ENCODE measurements around the gene SUPT3H.
"Not testable (repeated sequence)": the region's sequence is repeated elsewhere in the genome, so short reads cannot be mapped to it uniquely, and the experiment has no call there.

The SUPT3H gene

DNA sequence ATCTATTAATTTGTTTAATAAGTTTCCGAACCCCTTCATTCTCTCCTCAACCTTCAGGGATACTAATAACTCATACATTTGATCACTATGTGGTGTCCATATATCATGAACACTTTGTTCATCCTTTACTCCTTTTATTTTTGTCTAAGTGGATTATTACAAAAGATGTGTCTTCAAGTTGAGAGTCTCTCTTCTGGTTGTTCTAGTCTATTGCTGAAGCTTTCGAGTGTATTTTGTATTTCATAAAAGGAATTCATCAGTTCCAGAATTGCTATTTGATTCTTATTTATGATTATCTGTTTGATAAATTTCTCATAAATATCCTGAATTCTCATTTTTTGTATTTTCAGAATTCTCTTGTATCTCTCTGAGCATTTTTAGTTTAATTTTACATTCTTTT, 146.1 kb downstream of the SUPT3H start:
- no peak for DNase-seq

GRCh38 chr6:45229416-45229815, 148.3 kb downstream of the SUPT3H start:
- DNase-seq: no peak

DNA sequence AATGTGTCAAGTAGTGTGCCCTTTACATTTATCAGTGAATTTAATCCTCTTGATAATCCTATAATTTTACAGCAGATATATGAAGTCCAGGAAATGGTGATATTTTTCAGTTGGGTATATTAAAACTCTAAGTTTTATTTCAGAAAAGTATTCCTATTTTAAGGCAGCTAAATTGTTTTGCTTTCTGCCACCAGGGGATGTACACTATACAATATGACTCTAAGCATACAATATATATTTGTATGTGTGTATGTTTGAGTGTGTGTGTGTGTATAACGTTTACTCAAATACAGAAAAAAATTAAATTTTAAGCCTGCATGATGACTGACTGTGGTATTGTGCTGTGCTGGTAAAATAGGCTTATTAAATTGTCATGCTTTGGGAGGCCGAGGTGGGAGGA, 151.7 kb downstream of the SUPT3H start:
- DNase-seq: no peak

- DNase-seq: no peak
Measured at GRCh38 chr6:45222380-45222779, 155.4 kb downstream of the SUPT3H start.

- DNase-seq: no peak
Measured at GRCh38 chr6:45215759-45216158, 162.0 kb downstream of the SUPT3H start.

DNA sequence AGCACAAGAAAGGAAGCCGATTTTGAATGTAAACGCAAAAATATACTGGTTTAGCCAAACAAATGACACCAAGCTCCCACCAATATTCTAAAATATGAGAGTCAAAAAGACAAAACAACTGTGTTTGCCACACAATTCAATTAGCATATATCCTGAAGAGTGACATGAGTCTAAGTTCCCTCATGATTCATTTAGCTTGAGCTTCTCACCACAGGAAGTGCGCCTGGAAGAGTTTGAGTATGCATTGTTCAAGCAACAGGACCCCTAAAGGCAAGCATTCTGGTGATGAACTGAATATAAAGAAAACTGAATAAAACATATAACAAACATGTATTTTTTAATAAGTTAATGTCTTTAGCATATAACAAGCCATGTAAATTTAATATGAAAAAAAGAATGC, 164.8 kb downstream of the SUPT3H start:
- no peak for DNase-seq

GRCh38 chr6:45209762-45210161, 168.0 kb downstream of the SUPT3H start:
- DNase-seq: no peak

DNA sequence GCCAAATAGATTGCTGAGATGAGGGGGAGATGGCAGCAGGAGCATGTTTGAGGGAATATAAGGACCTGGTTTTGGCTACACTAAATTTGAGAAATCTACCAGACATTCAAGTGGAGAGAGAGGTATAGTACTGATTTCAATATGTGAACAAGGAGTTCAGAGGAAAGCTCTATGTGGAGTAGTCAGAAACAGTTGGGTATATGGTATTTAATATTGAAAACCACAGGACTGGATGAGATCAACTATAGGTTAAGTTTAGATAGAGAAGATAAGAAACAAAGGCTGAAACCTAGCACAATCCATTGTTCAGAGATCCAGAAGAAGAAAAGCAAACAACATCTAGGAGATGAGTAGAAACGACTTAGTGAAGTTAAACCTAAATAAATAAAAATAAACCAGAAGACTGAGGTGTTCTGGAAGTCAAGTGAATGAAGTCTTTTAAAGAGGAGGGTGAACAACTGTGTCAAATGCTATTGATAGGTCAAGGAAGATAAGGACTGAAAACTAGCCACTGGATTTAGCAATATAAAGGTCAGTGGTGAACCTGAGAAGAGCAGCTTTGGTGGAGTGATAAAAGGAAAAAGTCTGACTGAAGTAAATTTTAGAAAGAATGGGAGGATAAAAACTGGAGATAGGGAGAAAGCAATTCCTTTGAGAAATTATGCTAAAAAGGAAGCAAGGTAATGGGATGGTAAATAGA, 170.8 kb downstream of the SUPT3H start:
- no peak for DNase-seq

DNA sequence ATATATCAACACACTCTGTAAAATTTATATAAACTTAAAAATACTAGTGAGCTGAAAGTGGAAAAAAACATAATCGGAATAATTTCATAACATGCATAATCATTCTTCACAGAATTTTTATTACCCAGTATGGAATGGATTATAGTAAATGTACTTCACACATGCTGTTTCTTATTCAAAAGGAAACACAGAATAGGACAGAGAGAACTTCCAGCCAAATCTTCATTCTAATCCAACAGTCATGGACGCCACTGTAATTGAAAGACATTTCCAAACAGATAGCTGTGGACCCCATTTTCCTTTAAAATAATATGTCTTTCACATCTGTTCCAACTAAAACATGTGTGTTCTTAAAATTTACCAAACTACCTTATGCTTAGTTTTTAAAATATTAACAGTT, 176.2 kb downstream of the SUPT3H start:
- DNase-seq: no peak

- DNase-seq: no peak
Measured at GRCh38 chr6:45200510-45200909, 177.2 kb downstream of the SUPT3H start.

DNA sequence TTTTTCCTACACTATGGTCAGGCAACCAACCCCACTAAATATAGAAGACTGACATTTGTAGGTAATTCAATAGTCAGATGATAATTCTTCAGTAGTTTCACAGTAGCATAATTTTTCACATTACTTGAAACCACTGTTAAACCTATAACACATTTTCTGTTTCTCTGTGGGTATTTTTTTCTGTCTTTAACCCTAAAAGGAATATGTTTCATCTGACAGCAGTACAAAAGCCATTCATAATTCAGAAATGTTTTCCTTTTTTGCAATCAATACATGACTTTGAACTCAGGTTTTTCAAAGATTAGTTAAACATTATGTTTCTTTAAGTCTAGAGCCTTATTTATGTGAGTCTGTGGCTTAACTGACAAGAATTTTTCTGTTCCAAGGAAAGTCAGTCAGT, 178.2 kb downstream of the SUPT3H start:
- DNase-seq: no peak

DNA sequence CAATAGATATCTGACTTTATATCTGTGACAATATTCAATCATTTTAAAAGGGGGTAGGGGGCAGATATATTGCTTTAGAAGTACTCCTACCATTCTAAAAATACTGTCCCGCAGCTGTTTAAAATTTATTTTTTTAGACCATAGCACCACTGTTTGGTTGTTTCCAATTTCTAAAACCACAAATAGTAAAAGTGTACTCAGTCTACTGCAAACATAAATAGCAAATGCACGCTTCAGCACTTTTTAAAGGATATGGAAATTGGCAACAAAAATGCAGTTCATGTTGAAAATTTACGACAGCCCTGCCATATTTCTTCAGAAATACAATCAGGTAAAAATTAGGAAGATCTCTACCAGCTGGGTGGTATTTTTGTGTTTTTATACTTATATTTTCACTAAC, 181.6 kb downstream of the SUPT3H start:
- no peak for DNase-seq

DNA sequence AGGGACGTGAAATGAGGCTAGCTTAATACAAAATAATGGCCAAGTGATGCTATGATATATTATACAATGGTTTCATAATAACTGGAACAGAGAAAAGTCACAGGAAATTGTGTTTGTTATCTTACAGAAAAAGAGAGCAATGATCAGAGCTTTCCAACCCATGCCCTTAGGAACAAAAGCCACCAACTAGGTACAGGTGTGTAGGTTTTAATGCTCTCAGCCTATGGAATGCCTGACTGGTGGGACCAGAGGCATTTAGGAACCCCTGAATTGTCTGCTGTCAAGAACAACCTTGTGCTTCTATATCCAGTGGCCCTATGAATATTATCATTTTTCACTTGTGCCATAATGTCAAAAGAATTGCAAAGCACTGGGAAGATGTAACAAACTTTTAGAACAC, 182.6 kb downstream of the SUPT3H start:
- no peak for DNase-seq

DNA sequence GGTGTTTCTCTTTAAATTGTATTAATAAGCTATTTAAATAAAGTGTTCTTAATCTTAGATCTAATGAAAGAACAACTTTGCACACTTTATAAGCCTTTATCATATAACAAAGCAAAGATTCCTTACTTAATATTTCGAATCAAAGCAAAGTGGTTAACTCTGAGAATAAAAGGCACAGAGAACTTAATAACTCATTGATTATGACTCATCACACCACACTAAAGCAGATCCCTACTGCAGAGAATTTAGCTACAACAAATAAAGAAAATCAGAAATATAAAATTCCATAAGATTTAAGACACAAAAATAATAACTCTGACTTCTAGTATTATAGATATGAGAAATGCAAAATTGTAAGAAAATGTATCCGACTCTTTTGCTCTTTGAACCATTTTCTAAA, 185.2 kb downstream of the SUPT3H start:
- DNase-seq: no peak

DNA sequence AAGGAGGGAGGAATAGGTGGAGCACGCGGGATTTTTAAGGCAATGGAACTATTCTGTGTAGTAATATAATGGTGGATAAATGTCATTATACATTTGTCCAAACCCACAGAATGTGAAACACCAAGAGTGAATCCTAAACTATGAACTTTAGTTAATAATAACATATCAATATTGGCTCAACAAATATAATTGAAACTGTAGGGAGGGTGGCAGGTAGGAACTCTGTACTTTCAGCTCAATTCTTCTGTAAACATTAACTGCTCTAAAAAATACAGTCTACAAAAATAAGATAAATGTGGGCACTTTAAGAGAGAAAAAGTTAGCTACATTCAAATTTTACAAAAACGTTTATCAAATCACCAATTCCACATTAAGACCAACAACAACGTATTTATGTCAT, 186.3 kb downstream of the SUPT3H start:
- no peak for DNase-seq

DNA sequence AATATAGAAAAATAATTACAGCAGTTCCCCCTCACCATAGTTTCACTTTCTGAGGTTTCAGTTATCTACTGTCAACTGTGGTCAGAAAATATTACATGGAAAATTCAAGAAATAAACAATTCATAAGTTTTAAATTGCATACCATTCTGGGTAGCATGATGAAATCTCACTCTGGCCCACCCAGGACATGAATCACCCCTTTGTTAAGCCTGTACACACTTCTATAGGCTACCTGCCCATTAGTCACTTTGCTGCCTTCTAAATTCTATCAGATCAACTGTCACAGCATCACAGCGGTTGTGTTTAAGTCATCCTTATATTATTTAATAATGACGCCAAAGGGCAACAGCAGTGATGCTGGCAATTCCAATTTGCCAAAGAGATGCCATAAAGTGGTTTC, 189.9 kb downstream of the SUPT3H start:
- no peak for DNase-seq

DNA sequence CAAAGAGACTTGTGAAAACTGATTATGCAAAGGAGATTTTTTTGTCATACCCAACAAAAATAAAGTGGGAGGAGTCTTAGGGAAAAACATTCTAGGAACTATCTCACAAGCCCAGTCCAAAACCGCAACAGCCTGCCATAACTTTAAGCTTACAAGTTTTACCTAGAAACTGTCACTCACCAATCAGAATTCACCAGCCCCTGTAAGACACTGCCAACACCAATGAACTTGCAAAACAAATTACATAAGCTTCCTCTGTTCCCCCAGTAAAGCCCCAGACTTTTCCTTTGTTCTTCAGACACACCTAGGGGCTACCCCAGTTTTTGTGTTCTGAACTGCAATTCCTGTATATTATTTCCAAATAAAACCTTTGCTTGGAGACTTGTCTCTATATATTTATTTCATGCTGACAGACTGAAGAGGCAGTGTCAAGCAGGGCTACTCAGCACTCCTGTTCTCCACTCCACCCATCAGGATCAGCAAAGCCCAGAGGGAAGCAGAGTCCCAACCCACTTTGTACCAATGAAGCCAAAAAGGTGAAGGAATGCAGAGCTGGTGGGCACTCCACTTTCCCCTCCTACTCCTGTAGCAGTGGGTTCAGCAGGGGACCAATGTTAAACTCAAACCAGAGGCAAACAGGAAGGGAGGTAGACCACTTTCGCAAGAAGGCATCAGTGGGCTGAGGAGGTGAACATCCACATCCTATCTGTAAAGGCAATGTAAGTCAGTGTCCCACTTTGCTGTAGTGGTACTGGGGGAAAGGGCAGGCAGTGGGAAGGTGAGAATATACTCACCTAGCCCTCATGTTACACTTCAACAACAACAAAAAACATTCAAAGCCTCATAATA, 192.1 kb downstream of the SUPT3H start:
- no peak for DNase-seq

GRCh38 chr6:45184937-45185336, 192.8 kb downstream of the SUPT3H start:
- no peak for DNase-seq

- DNase-seq: no peak
Measured at GRCh38 chr6:45184040-45184439, 193.7 kb downstream of the SUPT3H start.

GRCh38 chr6:45176373-45176772, 201.4 kb downstream of the SUPT3H start:
- DNase-seq: not testable (repeated sequence)

- no peak for DNase-seq
Measured at GRCh38 chr6:45175272-45175671, 202.5 kb downstream of the SUPT3H start.

- DNase-seq: no peak
Measured at GRCh38 chr6:45174045-45174444, 203.7 kb downstream of the SUPT3H start.

DNA sequence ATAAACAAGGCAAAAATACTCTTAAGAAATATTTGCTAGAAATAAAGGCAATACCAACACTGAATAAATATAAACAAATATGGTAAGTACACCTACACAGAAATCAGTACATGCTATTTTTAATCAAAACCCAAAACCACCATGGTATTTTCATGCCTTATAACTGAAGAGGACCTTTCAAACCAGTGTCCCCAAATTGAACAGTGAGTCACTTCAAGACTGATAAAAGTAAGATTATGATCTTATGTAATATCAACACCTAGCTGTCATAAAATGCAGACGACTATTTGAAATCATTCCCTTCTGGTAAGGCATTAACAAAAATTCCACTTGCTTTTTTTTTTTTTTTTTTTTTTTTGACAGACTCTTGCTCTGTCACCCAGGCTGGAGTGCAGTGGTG, 206.4 kb downstream of the SUPT3H start:
- no peak for DNase-seq

DNA sequence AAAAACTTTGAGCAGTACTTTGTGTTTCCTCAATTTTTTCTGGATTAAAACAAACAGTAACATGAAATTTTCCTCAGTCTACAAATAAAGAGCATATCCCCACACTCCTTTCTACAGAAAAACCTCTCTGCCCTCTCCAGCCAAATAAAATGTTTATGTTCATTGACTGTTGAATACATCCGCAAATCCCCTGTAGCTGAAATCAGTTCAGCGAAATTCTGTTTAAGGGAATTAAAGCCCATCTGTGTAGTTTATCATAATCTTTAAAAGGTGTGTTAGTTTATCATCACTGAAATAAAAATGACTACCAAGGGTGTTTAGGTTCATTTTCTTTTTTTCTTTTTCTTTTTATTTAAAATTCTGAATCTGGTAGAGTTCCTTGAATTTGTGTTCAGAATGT, 207.4 kb downstream of the SUPT3H start:
- no peak for DNase-seq

GRCh38 chr6:45169815-45170214, 207.9 kb downstream of the SUPT3H start:
- DNase-seq: no peak

All from NCI-H1694 treated with DMSO at 0.1 percent for 48 hours (cell line).